Anterior cingulate cortex (tissue), 58 donors: Measurements from ENCODE around the gene TMEM62.
"Not testable (repeated sequence)": the region's sequence is repeated elsewhere in the genome, so short reads cannot be mapped to it uniquely, and the experiment has no call there.

Experiments
- DNase-seq, 58 donors: peaks; one replicate each; lab custom pipeline; 2025; lab: John Stamatoyannopoulos, UW

Gene TMEM62

DNA sequence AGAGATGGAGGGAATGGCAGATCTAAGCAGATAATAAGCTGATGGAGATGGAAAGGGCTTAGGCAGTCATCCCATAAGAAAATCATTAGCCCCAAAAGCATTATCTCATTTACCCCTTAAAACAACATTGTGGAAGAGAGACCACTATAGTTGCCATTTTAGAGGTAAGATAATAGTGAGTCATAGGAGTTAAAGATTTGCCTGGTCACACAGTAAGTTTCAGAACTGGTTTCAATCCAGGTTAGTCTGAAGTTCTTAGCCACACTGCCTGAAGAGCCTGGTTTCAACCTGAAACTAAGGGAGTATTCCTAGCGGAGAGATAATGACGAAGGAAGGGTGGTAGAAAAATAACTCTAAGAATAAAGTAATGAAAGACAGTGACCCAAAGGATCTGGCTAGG is 14.6 kb upstream of the TMEM62 start:
- no peak for DNase-seq

DNA sequence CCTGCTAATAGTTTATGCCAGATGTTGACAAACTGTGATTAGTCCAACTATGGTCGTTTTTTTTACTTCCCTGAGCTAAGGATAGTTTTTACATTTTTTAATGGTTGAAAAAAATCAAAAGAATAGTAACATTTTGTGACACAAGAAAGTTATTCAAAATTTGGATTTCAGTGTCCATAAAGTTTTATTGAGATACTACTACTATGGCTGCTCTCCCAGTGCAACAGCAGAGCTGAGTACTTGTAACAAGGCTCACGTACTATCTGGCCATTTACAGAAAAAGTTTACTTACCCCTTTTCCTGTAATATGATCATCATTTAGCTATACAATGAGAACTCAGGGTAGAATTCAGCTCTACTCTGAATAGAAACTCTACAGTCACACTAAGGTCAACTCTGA is 11.5 kb upstream of the TMEM62 start:
- no peak for DNase-seq

DNA sequence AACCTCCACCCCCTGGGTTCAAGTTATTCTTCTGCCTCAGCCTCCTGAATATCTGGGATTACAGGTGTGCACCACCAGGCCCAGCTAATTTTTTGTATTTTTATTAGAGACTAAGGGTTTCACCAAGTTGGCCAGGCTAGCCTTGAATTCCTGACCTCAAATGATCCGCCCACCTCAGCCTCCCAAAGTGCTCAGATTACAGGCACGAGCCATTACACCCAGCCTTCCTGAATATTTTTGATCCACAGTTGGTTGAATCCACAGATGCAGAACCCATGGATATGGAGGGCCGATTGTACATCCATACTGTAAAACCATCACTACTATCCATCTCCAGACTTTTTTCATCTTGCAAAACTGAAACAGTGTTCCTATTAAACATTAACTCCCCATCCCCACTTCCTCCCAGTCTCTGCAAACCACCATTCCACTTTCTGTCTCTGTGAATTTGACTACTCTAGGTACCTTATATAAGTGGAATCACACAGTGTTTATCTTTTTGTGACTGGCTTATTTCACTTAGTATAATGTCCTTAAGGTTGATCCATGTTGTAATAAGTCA is 8.2 kb upstream of the TMEM62 start:
- no peak for DNase-seq

DNA sequence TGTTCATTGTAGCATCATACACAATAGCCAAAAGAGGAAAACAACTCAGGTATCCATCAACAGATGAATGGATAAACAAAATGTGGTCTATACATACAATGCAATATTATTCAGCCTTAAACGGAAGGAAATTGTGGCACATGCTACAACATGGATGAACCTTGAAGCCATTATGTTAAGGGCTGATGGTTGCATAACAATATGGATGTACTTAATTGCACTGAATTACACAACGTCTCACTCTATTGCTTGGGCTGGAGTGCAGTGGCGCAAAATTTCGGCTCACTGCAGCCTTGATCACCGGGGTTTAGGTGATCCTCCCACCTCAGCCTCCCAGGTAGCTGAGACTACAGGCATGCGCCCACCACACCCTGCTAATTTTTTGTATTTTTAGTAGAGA is 7.0 kb upstream of the TMEM62 start:
- DNase-seq, result no peak

DNA sequence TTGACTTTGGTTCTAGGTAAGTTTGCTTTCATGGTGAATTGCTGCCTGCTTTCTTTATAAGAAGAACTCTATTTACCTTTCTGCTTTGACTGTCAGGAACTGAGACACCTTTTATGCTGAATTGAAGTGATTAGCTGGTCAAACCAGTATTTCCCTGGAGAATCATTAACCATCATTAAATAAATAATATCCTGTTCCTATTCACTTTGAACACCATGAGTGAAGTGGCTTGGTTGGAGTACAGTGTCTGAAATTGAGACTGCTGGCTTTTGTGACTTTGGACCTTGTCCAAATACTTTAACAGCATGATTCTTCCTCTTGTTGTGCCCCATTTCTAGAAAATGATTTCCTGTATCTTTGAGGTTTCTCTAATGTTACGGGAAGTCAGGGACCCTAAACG is 5.6 kb upstream of the TMEM62 start:
- DNase-seq, result no peak

DNA sequence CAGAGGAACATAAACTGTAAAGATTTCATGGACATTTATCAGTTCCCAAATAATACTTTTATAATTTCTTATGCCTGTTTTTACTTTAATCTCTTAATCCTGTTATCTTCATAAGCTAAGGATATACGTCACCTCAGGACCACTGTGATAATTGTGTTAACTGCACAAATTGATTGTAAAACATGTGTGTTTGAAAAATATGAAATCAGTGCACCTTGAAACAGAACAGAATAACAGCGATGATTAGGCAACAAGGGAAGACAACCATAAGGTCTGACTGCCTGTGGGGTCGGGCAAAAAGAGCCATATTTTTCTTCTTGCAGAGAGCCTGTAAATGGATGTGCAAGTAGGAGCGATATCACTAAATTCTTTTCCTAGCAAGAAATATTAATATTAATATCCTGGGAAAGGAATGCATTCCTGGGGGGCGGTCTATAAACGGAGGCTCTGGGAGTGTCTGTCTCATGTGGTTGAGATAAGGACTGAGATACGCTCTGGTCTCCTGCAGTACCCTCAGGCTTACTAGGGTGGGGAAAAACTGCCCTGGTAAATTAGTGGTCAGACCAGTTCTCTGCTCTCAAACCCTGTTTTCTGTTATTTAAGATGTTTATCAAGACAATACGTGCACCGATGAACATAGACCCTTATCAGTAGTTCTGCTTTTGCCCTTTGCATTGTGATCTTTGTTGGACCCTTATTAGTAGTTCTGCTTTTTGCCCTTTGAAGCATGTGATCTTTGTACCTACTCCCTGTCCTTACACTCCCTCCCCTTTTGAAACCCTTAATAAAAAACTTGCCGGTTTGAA is 5.0 kb upstream of the TMEM62 start:
- not testable (repeated sequence) for DNase-seq

DNA sequence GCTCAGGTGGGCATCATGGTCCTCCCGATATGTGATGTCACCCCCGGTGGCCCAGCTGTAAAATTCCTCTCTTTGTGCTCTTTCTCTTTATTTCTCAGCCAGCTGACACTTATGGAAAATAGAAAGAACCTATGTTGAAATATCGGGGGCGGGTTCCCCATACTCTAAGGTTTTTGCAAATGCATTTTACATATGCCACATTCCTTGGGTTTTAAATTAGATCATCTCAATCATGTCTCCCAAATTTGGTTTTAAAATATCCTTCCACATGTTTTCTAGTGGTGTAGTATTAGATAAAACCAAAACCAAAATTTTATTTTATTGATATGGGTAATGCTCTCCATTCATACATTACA is 4.4 kb upstream of the TMEM62 start:
- DNase-seq, result no peak

DNA sequence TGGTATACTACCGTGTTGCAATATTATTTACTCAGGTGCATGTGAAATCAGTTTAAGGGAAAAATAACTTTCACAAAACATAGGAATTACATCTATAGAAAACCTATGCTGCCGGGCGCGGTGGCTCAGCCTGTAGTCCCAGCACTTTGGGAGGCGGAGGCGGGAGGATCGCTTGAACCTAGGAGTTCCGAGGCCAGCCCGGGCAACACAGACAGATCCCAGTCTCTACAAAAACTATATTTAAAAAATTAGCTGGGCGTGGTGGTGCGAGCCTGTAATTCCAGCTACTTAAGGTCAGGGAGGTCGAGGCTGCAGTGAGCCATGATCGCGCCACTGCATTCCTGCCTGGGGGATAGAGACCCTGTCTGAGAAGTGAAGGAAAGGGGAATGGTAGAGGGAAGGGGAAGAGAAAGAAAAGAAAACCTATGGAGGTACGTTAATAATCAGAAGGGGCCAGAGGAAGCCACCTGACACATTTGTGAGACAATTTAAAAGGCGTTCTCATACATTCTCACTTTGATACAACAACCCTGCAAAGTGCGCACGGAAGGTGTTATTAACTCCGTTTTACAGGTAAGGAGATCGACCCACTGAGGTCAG is 456 bp upstream of the TMEM62 start:
- DNase-seq, result peak in 2 of 58 donors; percentile 6 to 31

DNA sequence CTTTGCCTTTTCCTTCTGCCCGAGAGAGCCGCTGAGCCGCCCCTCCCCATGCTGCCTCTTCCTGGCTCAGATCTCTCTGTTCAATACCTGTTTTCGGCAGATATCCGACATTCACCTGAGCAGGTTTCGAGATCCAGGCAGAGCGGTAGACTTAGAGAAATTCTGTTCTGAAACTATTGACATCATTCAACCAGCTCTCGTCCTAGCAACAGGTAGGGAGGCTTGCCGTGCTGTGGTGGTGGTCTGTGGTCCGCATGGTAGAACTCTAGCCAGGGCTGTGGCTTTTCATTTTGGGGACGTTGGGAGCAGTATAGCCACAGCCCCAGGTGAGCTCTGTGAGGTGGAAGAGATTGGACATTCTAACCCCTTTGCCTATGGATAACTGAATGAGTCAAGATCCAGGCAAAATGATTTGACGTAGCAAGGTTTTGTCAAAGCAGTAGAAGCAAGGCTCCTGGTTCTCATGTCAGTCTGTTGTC is 810 bp downstream of the TMEM62 start:
- peak in 8 of 58 donors; percentile 2 to 45 (median 20) for DNase-seq

DNA sequence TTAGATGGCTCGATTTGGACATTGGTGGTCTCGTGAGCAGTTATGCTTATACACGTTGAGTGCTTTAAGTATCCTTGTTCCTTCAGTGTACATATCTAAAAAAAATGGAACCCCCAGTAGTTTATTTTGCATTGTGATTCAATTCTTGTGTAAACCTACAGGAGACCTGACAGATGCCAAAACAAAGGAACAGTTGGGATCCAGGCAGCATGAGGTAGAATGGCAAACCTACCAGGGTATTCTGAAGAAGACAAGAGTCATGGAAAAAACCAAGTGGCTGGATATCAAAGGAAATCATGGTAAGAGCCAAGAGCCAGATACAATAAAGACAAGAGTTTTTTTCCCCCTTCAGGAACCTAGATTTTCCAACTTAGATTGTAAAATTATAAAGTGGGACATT is 2.0 kb downstream of the TMEM62 start:
- no peak for DNase-seq

DNA sequence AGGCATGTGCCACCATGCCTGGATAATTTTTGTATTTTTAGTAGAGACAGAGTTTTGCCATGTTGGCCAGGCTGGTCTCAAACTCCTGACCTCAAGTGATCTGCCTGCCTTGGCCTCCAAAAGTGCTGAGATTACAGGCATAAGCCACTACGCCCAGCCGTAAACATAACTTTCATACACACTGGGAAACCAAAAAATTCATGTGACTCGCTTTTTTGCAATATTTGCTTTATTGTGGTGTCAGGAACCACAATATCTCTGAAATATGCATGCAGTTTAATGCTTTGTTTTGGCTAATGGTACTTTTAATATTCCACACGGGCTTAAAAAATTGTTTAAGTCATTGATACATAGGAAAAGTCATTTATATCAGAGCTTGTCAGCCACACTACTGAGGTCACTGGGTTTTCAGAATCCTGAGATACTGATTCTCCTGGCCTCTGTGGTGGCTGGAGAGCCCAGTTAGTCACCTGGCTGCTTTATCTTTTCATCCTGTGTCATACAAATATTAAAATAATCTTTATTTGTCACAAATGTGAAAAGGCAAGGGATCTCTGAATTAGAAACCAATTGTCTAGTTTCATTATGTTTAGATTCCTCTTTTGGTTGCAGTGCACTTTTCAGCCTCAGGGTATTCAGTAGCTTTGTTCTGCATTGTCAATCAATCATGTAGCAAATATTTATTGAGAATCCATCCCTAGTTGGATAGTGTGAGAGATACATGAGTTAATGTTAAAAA is 10.0 kb downstream of the TMEM62 start:
- no peak for DNase-seq

DNA sequence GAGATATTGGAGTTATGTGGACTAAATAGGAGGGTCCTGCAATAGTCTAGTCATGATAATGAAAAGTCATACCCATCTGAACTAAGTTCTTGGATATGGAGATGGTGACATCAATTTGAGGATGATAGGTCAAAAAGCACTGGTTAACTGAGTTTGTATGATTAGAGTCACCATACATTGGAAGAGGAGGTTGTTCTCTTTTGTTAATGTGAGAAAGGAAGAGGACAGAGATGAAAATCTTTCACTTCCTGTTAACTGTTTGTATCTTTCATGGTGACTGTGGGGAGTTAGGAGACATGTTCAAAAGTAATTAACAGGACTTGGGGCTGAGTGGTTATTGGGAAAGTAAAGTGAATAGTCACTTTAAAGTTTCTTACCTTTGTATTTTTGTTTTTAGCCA is 11.1 kb downstream of the TMEM62 start:
- DNase-seq, result no peak

DNA sequence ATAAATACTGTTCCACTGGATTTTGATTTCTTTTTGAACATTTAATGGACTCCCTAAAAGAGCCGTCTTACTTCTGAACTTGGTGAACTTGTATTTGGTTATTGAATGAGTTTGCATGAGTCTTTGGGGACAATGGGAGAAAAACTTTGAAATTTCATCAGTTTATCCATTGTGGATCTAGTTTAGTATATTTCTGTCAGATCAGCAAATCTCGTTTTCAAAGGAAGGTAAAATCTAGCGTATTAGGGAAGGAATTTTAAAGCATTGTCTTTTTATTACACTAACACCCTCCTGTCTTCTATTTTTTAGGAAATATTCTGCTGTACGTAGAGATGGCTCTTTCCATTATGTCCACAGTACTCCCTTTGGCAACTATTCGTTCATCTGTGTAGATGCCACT is 12.8 kb downstream of the TMEM62 start:
- no peak for DNase-seq

DNA sequence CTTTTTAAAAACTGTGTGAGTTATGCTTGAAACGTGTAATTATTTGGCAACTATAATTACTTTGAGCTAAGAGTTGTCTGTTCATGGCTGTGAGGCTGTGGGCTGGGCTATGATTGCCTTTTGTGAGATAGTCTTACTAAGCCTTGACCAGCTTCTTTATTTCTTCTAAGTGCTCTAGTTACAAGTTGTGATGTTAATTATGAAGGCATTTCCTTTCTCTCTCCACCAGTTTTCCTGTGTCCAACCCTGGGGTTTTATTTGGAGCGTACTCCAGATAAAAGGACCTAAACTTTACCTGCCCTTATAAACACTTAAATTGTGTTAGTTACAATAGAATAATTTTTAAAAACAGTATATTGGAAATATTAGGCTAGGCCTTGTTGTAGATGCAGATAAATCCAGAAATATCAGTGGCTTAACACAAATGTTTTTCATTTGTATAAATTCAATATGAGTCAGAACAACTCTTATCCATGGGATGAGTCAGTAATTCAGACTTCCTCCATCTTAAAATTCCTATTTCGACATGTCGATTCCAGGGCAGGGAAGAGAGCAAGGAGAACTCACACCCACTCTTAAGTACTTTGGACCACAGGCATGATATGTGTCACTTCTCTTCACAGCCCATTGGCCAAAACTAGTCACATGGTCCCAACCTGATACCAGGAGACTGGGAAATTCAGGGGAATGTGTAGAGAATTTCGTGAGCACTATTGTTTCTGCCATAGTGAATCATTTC is 17.0 kb downstream of the TMEM62 start:
- no peak for DNase-seq

DNA sequence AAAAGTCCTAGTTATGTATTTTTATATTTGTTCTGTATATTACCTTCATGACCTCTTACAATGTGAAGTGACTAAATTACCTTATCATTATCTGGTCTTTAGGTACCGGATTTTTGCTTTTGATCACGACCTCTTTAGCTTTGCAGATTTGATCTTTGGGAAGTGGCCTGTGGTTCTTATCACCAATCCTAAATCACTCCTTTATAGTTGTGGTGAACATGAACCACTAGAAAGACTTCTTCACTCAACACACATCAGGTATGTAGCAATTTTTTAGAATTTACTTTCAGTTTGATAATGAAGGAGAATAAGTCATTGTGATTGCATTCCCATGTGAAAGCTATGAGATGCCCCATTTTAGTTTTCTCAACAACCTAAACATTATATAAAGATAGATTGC is 18.3 kb downstream of the TMEM62 start:
- DNase-seq, result no peak

DNA sequence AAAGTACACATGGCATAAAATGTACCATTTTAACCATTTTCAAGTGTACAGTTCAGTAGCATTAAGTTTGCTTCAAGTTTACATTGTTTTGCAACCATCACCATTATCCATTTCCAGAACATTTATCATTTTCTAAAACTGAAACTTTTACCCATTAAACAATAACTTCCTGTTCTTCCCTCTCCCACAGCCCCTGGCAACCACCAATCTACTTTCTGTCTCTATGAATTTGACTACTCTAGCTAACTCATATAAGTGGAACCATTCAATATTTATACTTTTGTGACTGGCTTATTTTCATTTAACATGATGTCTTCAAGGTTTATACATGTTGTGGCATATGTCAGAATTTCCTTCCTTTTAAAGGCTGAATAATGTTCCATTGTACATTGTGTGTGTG is 19.9 kb downstream of the TMEM62 start:
- DNase-seq, result no peak

DNA sequence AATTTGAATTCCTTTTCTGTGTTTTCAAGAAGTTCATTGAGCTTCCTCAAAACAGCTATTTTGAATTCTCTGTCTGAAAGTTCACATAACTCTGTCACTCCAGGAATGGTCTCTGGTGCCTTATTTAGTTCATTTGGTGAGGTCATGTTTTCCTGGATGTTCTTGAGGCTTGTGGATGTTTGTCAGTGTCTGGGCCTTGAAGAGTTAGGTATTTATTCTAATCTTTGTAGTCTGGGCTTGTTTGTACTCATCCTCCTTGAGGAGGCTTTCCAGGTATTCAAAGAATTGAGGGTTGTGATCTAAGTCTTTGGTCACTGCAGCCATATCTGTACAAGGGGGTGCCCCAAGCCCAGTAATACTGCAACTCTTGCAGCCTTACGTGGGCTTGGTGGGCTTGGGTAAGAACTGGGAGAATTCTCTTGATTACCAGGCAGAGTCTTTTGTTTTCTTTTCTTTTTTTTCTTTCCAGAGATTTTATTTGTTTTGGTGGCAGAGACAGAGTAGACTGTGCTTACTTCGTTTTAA is 32.5 kb downstream of the TMEM62 start:
- no peak for DNase-seq

DNA sequence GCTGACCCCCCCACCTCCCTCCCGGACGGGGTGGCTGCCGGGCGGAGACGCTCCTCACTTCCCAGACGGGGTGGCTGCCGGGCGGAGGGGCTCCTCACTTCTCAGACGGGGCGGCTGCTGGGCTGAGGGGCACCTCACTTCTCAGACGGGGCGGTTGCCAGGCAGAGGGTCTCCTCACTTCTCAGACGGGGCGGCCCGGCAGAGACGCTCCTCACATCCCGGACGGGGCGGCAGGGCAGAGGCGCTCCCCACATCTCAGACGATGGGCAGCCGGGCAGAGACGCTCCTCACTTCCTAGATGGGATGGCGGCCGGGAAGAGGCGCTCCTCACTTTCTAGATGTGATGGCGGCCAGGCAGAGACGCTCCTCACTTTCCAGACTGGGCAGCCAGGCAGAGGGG is 33.9 kb downstream of the TMEM62 start:
- not testable (repeated sequence) for DNase-seq

DNA sequence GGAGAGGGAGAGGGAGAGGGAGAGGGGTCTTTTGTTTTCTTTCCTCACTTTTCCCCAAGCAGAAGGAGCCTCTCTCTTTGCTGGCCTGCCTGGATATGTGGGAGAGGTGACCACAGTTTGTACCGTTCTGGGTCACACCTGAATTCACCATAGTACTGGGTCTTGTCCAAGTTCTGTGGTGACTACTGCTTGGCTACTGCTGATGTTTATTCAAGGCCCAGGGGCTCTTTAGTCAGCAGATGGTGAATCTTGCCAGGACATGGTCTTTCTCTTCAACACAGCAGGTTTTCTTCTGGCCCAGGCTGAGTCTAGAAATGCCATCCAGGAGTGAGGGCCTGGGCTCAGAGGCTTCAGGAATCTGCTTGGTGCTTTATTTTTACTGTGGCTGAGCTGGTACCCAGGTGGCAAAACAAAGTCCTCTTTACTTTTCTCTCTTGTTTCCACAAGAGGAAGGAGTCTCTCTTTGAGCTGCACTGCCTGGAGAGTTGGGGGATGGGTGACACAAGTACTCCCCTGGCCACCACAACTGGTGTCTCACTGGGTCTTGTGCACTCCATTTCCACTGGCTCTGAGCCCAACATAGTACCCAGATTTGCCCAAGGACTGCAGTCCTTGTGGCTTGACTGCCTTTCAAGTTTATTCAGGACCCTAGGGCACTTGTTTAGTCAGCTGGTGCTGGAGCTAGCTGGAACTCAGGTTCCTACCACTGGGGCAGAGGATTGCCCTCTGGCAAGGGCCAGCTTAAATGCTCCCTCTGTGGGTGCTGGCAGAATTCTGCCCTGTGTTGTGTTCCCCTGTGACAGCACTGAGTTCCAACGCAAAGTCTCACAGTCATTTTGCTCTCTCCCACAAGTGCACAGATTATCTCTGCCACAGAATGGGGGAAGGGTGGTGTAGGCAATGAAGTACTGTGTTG is 35.1 kb downstream of the TMEM62 start:
- peak in 11 of 58 donors; percentile 2 to 46 (median 16) for DNase-seq
